CD4-positive, alpha-beta T cell treated with Interleukin-1 beta for 1 hour (primary cell): ENCODE measurements around the gene WWOX.

Experiments
- DNase-seq, 2 donors: peaks; one replicate each; pipeline ENCODE4 v3.0.0-alpha.2; 2020 to 2022

Gene WWOX

DNA sequence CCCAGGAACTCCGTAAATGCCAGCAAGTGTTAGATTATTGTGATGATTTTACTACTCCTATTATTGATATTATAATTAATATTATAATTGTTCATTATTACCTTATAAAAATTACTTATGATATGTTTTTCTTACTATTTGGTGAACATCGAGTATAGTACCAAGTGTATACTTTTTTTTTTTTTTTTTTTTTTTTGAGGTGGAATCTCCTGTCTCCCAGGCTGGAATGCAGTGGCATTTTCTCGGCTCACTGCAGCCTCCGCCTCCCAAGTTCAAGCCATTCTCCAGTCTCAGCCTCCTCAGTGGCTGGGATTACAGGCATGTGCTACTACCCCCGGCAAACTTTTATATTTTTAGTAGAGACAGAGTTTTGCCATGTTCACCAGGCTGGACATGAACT lies 347.0 kb downstream of the WWOX start:
- DNase-seq, result no peak

DNA sequence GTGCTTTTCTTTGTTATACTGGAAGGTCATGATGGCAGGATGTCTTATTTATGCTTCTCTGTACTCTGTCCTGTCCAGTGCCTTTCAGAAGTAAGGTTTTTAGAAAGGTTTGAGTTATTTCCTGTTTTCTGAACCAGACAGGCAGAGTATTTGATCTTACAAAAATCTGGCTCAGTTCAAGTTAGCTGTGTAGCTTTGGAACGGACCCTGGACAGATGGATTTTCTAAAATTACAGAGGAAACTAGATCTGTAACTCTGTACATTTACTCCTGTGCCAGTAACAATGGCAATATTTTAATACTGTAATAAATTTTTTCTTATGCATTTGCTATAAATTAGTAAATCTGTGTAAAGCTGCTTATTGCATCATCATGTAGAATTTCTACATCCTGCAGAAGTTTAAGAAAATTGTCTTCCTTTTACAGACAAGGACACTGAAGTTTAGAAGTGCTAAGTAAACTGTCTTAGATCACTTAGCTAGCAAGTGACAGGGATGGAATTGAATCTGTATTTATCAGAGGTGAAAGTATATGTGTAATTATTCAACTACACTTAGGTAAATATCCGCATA lies 347.6 kb downstream of the WWOX start:
- DNase-seq, result no peak

DNA sequence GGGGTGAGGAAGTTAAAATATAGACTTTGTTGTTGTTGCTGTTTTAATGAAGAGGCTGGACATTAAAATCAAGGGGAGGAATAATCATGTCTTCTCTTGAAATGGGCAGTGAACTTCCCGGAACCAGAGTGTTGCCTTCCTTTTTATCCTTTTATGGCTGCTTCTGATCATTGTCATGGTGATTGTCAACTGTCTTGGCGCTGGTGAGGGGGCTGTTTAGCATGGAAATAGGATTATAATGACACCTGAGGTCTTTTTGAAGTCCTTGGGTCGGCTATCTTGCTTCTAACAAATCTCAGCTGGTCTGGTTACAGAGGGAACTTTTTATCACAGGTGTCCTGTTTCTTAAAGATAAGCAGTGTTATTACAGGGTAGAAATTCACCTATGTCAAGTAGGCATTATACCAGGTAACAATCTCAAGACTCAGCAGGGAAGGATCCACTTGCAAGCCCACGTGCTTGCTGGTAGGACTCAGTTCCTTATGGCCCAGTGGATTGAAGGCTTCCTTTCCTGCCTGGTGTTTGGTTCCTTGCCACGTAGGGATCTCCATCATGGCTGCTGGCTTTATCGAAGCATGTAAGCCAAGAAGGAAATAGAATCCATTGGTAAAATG lies 349.3 kb downstream of the WWOX start:
- DNase-seq, result no peak

DNA sequence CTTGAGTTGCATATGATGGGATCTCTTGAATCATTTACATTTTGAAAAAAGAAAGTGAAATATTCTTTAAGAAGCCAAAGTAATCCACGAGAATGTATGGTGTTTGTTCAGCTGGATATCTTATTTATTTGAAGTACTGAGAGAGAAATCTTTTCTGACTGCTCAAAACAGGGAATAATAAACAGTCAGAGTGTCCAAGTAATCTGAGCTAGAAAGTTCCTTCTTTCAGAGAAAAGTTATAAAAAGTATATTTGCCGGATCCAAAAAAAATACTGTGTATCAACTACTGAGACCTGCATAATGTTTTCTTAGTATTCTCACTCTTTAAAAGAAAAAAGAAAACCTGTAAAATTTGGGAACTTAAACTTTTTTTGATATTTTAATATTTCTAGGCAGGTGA lies 350.8 kb downstream of the WWOX start:
- no peak for DNase-seq

DNA sequence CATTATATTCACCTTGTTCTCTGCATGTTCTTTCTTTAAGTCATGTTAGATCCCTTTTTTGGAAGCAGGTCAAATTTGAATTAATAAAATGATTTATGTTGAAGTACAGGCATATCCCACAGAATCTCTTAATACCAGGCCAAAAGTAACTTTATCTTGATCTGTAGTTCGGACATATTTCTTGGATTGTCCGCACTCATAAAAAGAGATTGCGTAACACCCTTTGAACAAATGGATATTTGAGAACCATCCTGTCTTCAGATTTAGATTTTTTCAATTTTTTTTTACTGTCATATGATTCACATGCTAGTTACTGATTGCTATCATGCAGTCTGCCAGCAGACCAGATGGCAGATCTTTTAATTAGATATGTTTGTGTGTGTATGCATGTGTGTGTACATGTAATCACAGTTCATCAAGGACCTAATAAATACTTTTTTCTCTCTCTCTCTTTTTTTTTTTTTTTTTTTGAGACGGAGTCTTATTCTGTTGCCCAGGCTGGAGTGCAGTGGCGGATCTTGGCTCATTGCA lies 352.6 kb downstream of the WWOX start:
- DNase-seq, result no peak

DNA sequence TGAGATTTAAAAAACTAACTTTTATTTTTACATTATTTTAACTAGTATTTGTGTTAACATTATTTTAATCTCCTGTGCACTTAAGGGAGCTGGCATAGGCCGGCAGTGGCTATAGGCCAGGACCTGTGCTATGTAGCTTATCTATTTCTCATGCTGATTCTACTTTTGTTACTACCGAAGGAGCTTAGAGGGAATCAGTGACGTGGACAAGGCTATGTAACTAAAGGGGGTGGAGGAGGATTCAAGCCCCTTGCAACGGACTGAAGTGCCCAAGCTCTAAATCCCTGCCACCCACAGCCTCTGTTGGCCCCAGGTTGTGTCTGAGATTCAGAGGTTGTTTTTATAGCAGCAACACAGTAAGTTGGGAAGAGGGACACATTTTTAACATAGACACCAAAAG lies 356.4 kb downstream of the WWOX start:
- no peak for DNase-seq

DNA sequence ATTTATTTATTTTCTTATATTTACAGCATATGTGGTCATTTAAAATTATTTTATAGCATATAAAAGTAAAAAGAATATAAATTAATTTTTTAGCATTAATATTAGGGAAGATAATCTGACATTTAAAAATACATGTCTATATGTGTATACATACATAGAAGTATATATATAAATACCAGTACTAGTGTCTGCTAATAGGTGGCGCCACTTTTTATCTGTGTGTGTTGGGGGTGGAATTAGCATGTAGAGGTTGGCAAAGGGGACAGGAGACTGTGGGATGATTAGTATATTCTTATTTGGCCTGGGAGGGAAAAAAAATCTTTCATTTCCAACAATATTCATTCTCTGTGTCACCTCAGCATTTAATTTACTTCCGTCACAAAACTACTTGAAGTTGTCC lies 359.1 kb downstream of the WWOX start:
- DNase-seq, result no peak

DNA sequence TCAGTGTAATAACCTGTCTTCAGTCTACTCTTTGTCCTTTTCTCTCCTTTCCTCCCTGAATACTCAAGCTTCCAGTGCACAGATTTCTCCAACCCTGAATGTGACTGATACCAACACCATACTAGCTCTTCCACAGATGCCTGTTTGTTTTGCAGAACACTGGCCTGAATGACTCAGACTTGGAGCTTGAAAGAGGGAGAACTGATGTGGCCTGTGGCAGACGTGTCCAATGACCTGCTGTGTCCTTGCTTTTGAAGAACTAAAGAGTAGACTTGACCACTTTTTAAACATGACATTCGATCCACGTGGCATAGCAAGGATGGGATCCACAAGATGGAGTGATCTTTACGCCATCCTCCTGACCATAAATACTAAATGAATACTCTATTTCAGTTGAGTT lies 361.0 kb downstream of the WWOX start:
- DNase-seq, result no peak

DNA sequence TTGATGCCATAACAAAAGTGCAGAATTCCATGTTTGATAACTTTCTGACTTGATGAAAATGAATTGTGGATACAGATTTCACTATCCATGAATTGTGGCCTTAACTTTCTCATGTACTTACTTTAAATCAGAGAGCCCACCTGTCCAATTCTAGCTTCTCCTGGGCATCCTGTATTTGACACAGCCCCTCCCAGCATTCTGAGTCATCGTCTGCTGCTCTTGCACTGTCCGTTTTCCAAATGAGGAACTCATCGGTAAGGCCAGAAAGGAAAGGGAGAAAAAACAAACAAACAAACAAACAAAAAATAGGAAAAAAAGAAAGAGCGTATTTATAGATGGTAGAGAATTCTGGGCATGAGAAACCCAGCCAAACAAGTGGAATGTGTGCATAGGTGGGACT lies 361.6 kb downstream of the WWOX start:
- no peak for DNase-seq

DNA sequence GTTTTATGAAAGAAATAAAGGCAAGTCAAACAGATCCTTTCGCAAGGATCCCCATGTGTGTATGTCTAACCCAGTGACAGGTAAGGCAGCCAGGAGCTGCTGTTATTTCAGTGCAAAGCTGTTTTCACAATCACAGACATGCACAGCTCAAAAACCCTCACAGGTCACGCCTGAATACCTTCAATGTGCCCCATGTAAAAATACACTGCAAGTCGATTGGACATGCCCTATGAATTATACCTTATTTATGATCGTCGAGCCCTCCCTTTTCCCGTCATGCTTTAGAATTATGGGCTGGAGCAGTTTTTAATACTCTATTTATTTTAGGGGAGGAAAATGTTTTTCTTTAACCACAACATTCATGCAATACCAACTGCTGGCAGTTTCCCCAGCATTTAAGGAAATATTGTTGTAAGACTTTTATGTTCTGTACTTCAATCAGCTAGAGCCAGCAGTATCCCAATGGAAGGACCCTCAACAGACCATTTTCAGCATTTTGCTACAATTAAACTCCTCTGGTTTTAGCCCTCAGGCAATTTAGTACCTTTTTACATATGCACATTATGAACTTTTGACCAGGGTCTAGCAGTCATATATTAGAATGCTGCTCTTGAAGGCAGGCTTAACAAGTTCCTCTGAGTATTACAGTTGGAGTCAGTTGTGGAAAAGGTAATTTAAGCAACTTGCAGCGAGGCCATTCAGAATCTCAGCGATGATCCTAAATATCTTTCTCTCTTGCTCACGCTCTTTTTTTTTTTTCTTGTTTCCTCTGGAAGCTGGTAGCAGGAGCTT lies 362.2 kb downstream of the WWOX start:
- DNase-seq, result no peak

DNA sequence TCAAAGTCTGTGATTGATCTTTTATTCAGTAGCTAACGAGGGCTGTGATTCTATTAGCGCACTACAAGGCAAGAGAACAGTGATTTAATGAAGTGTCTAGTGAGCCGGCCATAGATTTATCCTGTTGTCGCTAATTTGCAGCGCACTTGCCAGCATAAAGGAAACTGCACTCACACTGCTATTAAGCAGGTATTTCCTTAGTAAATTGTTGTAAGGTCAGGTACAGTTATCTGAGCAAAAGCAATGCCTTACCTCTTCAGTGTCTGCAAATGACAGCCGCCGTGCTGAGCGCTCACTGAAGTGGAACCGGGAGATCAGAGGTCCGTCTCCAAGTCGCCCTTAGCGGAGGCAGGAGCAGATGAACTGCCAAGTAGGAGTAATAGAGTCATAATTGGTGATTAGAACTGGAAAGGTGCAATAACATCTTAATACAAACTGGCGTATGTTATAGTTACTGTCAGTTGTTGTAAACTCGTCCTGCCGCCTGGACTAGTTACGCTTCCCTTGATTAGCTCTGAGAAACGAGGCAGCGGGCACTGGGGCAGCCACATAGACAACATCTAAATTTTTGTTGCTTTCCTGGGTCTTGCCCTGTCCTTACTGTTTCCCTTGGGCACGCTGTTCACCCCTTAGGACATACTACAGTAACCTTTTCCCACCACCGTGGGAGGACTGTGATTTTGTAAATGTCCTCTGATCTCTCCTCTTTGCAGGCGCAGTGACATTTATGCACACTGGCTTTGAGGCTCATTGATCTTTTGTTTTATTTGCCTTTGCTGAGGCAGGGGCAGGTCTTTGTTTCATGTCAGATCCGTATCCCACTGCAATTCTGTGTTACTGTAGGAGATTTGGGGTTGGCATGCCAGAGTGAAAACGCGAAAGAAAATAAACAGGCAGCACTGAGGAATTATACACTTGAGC lies 363.1 kb downstream of the WWOX start:
- no peak for DNase-seq

DNA sequence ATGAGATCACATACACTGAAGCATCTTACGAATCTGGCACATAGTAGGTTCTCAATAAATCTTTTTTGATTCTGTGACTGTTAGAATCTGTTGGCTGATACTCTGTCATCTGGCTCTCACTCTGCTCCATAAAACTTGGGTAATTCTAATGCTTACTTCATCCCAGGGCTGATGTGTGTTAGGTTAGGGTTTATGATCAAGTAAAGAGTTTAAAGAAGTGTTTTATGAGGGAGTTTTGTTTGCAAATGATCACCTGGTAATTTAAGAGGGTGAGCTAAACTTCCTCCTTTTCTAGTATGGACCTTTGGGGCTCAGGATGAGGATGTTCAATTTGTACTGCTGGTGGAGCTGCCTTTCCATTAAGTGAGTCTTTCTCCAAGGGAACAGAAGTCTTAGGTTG lies 364.1 kb downstream of the WWOX start:
- no peak for DNase-seq

DNA sequence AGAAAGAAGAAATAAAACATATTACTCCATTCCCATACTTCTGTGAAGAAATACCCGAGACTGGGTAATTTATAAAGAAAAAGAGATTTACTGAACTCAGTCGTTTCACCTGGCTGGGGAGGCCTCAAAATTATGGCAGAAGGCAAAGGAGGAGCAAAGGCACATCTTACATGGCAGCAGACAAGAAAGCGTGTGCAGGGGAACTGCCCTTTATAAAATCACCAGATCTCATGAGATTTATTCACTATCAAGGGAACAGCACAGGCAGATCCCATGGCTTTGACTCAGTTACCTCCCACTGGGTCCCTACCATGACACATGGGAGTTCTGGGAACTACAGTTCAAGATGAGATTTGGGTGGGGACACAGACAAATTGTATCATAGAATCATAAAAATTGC lies 365.4 kb downstream of the WWOX start:
- DNase-seq, result no peak

DNA sequence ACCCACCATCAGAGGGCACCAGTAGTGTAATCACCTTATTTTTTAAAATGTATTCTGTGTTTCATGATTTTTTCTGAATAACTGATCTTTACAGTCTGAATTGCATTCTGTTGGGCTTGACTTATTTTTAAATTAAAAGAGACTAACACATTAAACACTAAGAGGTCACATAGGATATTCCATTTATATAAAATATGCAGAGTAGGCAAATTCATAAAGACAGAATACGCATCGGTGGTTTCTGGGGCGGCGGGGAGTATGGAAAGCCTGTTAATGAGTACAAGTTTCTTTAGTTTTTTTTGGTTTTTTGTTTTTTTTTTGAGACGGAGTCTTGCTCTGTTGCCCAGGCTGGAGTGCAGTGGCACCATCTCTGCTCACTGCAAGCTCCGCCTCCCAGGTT lies 366.3 kb downstream of the WWOX start:
- DNase-seq, result no peak

DNA sequence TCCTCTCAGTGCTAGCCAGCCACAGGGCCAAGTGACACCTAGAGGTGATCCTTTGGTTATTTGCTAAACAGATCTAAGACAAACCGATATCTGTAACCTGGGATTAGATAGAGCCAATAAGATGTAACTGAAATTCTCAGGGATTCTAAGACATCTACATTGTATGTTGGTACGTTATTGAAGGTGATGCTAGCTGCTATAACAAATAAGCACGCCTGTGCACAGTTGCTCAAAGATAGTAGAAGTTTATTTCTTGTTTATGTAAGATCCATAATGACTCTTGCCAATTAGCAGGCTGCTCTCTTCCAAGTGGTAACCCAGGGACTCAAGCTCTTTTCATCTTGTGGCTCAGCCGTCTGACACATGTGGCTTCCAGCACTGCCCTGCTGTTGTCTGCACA lies 370.3 kb downstream of the WWOX start:
- DNase-seq, result no peak

DNA sequence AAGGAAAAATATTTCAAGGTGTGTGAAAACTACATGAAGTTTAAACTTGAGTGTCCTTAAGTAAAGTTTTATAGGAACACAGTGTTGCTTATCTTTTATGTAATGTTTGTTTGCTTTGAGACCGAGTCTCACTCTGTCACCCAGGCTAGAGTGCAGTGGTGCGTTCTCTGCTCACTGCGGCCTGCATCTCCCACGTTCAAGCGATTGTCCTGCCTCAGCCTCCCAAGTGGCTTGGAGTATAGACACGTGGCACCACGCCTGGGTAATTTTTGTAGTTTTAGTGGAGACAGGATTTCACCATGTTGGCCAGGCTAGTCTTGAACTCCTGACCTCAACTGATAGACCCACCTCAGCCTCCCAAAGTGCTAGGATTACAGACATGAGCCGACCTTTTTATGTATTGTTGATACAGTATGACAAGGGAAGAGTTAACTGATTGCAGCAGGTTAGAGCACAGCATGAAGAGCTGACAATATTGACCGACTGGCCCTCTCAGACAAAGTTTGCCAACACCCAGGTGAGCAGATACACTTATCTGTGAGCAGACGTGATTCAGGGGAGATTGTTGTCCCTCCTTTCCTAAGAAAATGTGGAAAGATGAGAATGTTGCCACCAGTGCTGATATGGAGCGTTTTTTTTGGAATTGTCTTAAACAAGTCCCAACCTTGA lies 373.7 kb downstream of the WWOX start:
- no peak for DNase-seq

DNA sequence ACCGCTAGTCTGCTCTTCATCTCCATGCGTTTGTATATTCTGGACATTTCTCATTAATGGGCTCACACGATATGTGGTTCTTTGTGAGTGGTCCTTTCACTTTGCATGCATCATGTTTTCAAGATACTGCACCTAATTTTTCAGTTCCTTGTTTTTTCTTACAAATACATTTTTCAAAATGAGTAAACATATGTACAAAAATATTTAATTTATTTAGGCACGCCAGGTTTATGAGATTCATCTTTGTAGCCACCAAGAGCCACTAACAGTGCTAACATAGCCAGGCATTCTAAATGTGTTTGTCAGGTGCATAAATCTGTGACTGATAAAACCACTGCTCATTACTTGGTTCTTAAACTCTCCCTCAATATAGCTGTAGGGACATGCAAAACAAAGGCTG lies 375.3 kb downstream of the WWOX start:
- DNase-seq, result no peak

DNA sequence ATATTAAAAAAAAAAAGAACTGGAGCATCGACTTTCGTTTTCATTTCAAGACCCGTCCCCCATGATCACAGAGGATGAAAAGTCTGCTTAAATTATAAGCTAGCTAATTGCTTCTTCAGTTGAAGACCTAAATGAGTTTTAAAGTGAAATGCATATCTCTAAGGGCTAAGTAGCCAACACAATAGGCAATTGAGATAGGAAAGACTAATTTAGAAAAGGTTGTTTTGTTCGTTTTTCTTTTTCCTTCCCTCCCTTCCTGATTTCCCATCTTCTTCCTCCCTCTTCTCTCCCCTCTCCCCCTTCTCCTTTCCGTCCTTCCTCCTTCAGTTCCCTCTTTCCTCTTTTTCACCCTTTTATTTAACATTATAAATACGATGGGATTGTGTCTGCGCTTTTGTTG lies 377.2 kb downstream of the WWOX start:
- no peak for DNase-seq

DNA sequence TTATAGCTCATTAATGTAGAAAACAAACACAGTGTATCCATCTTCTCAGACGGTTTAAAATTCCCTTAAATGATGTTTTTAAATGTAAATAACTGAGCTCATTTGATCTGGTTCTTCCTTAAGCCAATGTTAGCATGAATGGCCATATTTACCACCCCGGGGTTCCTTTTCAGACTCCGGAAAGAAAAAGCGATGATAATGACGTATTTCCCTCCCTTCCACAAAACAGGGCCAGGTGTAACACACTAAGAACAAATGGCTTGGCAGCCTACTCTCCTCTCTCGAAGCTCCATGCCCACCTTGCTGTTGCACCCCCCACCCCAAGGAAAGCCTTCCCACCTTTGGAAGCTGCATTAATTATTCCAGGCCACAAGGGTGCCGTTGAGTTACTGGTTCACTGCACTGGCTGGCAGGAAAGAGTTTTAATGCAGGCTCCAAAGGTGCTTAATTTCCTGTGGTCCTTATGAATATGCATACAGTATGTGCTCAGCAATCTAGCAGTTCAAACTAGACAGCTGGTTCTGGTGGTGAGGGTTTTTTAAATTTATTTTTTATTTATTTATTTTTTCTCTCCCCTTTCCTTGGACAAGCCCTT lies 378.9 kb downstream of the WWOX start:
- DNase-seq, result peak in 1 of 2 donors; percentile 12

DNA sequence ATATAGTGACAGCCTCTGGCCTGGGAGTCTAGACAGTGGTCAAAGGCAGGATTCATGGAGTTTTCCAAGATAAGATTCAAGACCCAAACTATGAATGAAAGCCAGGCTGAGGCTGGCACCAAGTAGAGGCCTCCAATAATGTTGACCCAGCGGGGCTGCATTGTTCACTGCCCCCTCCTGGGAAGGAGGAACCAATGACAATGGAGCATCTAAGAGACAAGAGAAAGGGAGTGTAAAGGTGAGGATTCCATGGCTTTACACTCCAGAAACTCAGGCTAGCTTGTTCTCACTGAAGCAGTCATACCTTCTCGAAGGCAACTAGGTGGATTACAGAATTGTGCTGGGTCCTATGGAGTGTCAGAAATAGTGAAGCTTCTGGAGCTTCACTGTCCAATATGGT lies 380.3 kb downstream of the WWOX start:
- no peak for DNase-seq

DNA sequence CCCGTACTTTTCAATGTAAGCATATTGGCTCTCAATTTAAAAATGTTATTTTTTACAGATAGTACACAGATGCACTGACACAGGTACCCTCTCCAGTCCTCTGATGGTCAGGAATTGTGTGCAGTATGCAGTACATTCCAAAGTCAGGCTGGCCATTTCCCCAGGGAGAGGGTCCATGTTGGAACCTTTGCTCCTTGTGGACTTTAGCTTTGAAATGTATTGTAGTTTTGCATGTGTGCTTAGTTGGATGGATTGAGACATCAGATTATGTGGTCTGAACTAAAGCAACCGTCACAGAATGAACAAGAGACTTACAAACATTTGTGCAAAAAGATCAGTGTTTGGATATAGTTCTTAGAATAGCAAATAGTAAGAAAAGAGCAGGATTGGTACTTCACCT lies 381.1 kb downstream of the WWOX start:
- DNase-seq, result no peak
